H1 (cell line): ENCODE results near the gene PRELID2. TPM values are rescaled to one million over a fixed set of nuclear protein-coding genes. Genes with fewer than 3 reads are reported as not detected.

Experiments used
- CTCF ChIA-PET: fragments of 300-600 bp; sonication (Branson Sonifier 250); formaldehyde crosslinking; loops from one replicate; lab custom pipeline; 2021; ENCODE audit not compliant: partially characterized antibody; lab: Charles Lee
- POLR2A ChIA-PET: fragments of 300-600 bp; sonication (Branson Sonifier 250); formaldehyde crosslinking; loops from one replicate; lab custom pipeline; 2021; ENCODE audit warnings: inconsistent platforms; ENCODE audit not compliant: partially characterized antibody; lab: Charles Lee
- DNase-seq, 2 experiments: peaks; one replicate each; pipeline versions ENCODE4 v3.0.0 to v3.0.0-alpha.2; 2010 to 2022; ENCODE audit warnings: low spot score in 2 of 2, low read depth in 1 of 2, mixed read lengths in 1 of 2
- FAIRE-seq: peaks from 2 replicates; lab custom pipeline; 2011; peaks lifted over from hg19 to GRCh38; lab: Jason Lieb, UNC
- H2AFZ ChIP-seq: 2 replicates; pipeline ENCODE4 v1.8.1; 2012; ENCODE audit warnings: low read length, inconsistent platforms
- H2AK5ac ChIP-seq: 2 replicates; pipeline ENCODE4 v1.6.1; 2013; ENCODE audit warnings: low read depth, low read length
- H2BK120ac ChIP-seq: replicated peaks from 2 replicates; pipeline ENCODE3; 2013; ENCODE audit warnings: low read depth, low read length, inconsistent platforms
- H2BK12ac ChIP-seq: 2 replicates; pipeline ENCODE4 v1.6.1; 2013; ENCODE audit warnings: low read depth, low read length
- H2BK15ac ChIP-seq: 2 replicates; pipeline ENCODE4 v1.6.1; 2013; ENCODE audit warnings: low read length
- H2BK20ac ChIP-seq: 2 replicates; pipeline ENCODE4 v1.6.1; 2013; ENCODE audit warnings: low read length
- H2BK5ac ChIP-seq: 2 replicates; pipeline ENCODE4 v1.6.1; 2013; ENCODE audit warnings: low read depth, low read length
- H3K14ac ChIP-seq: 2 replicates; pipeline ENCODE4 v1.6.1; 2013; ENCODE audit warnings: inconsistent platforms; ENCODE audit not compliant: insufficient read length
- H3K18ac ChIP-seq: 2 replicates; pipeline ENCODE4 v1.6.1; 2013; ENCODE audit warnings: low read length; ENCODE audit errors: extremely low read depth
- H3K23ac ChIP-seq: 2 replicates; pipeline ENCODE4 v1.6.1; 2013; ENCODE audit warnings: inconsistent platforms; ENCODE audit not compliant: insufficient read length
- H3K23me2 ChIP-seq: 2 replicates; pipeline ENCODE4 v1.6.1; 2013; ENCODE audit warnings: low read depth, low read length
- H3K27ac ChIP-seq: 2 replicates; pipeline ENCODE4 v1.6.1; 2011; ENCODE audit warnings: low read depth, low read length, inconsistent platforms
- H3K27me3 ChIP-seq, 4 experiments: replicated peaks in 1 of 4; 1 replicate in 1 of 4; 2 replicates in 3 of 4; pipeline versions ENCODE4 v1.6.1 to v1.8.1; 2011 to 2013; ENCODE audit warnings: low read length in 3 of 4, mild to moderate bottlenecking in 3 of 4, inconsistent platforms in 2 of 4, mixed read lengths in 2 of 4, moderate library complexity in 1 of 4; ENCODE audit not compliant: control insufficient read depth in 3 of 4, insufficient read depth in 3 of 4; ENCODE audit errors: extremely low read depth in 1 of 4
- H3K36me3 ChIP-seq, 4 experiments: 2 replicates each; pipeline versions ENCODE4 v1.6.1 to v1.8.1; 2011 to 2013; ENCODE audit warnings: mild to moderate bottlenecking in 4 of 4, low read length in 3 of 4, moderate library complexity in 2 of 4, control low read depth in 1 of 4, inconsistent platforms in 1 of 4; ENCODE audit not compliant: insufficient read depth in 4 of 4, control insufficient read depth in 2 of 4
- H3K4ac ChIP-seq: replicated peaks from 2 replicates; pipeline ENCODE3; 2013; ENCODE audit warnings: low read length, low read depth, mixed read lengths, inconsistent platforms; ENCODE audit not compliant: insufficient read length
- H3K4me1 ChIP-seq, 4 experiments: replicated peaks in 1 of 4; 1 replicate in 1 of 4; 2 replicates in 3 of 4; pipeline versions ENCODE4 v1.6.1 to v1.8.1; 2011 to 2013; ENCODE audit warnings: low read length in 3 of 4, inconsistent platforms in 2 of 4, mixed read lengths in 1 of 4; ENCODE audit not compliant: insufficient read depth in 4 of 4, control insufficient read depth in 3 of 4
- H3K4me2 ChIP-seq, 2 experiments: 2 replicates each; pipeline versions ENCODE4 v1.6.1 to v1.8.1; 2011 to 2013; ENCODE audit warnings: low read depth in 2 of 2, low read length in 2 of 2, control low read depth in 1 of 2, inconsistent platforms in 1 of 2, mild to moderate bottlenecking in 1 of 2; ENCODE audit not compliant: insufficient read depth in 1 of 2
- H3K4me3 ChIP-seq, 4 experiments: fragments of 200-600, 300-600 bp in 1 of 4; sonication (generic), shearing (Covaris generic), sonication (Bioruptor Twin) in 1 of 4; 2 replicates each; pipeline versions ENCODE4 v1.5.1 to v1.8.1; 2011 to 2016; ENCODE audit warnings: low read length in 4 of 4, low read depth in 3 of 4, control low read depth in 2 of 4, inconsistent platforms in 2 of 4, mild to moderate bottlenecking in 2 of 4, mixed read lengths in 1 of 4, moderate library complexity in 1 of 4; ENCODE audit not compliant: insufficient read depth in 2 of 4; ENCODE audit errors: extremely low read depth in 1 of 4
- H3K56ac ChIP-seq: replicated peaks from 2 replicates; pipeline ENCODE3; 2013; ENCODE audit warnings: low read depth, mild to moderate bottlenecking, mixed read lengths, low read length, inconsistent platforms; ENCODE audit not compliant: insufficient read length
- H3K79me1 ChIP-seq: 2 replicates; pipeline ENCODE4 v1.6.1; 2013; ENCODE audit warnings: low read depth, low read length, control low read depth
- H3K79me2 ChIP-seq, 2 experiments: 2 replicates each; pipeline versions ENCODE4 v1.6.1 to v1.8.1; 2012 to 2013; ENCODE audit warnings: low read length in 2 of 2, mild to moderate bottlenecking in 2 of 2, inconsistent platforms in 1 of 2; ENCODE audit not compliant: insufficient read depth in 2 of 2, control insufficient read depth in 1 of 2
- H3K9ac ChIP-seq, 4 experiments: replicated peaks in 1 of 4; 1 replicate in 1 of 4; 2 replicates in 3 of 4; pipeline versions ENCODE4 v1.6.1 to v1.8.1; 2011 to 2013; ENCODE audit warnings: low read depth in 3 of 4, low read length in 3 of 4, control low read depth in 2 of 4, mild to moderate bottlenecking in 2 of 4, moderate library complexity in 2 of 4, inconsistent platforms in 1 of 4; ENCODE audit errors: extremely low read depth in 1 of 4
- H3K9me3 ChIP-seq, 2 experiments: 2 replicates each; pipeline versions ENCODE4 v1.6.1 to v1.8.1; 2012 to 2013; ENCODE audit warnings: mild to moderate bottlenecking in 2 of 2, moderate library complexity in 2 of 2, control low read depth in 1 of 2, inconsistent platforms in 1 of 2, low read depth in 1 of 2, low read length in 1 of 2, mixed read lengths in 1 of 2; ENCODE audit not compliant: insufficient read depth in 2 of 2
- H4K20me1 ChIP-seq, 2 experiments: replicated peaks in 1 of 2; 2 replicates each; pipeline versions ENCODE3 to v1.8.1; 2011 to 2013; ENCODE audit warnings: inconsistent platforms in 2 of 2, low read length in 2 of 2, mild to moderate bottlenecking in 1 of 2; ENCODE audit not compliant: insufficient read depth in 2 of 2, control insufficient read depth in 1 of 2
- H4K5ac ChIP-seq: 2 replicates; pipeline ENCODE4 v1.6.1; 2013; ENCODE audit warnings: low read length, low read depth, mixed read lengths, inconsistent platforms; ENCODE audit not compliant: insufficient read length
- H4K8ac ChIP-seq: 2 replicates; pipeline ENCODE4 v1.8.0; 2013; ENCODE audit warnings: mild to moderate bottlenecking, moderate library complexity, low read length, inconsistent platforms; ENCODE audit not compliant: insufficient read depth; ENCODE audit errors: extremely low read depth
- H4K91ac ChIP-seq: replicated peaks from 2 replicates; pipeline ENCODE3; 2013; ENCODE audit warnings: low read length, mixed read lengths, inconsistent platforms; ENCODE audit not compliant: insufficient read length
- CBX8 ChIP-seq: fragments of 300-800, 300-1000 bp; sonication (generic); IDR thresholded peaks from 2 replicates; pipeline ENCODE4 v1.7.1; 2016; ENCODE audit warnings: low read depth, low read length, borderline replicate concordance
- EP300 ChIP-seq, 2 experiments: IDR thresholded peaks; 1 replicate in 1 of 2; 2 replicates in 1 of 2; pipeline ENCODE4 v1.6.1; 2011 to 2012; ENCODE audit warnings: low read depth in 2 of 2, low read length in 2 of 2, mild to moderate bottlenecking in 2 of 2, borderline replicate concordance in 1 of 2, inconsistent platforms in 1 of 2, moderate library complexity in 1 of 2
- GTF2F1 ChIP-seq: IDR thresholded peaks from 2 replicates; pipeline ENCODE4 v1.6.1; 2012; ENCODE audit warnings: low read depth, low read length, improper control_type of control experiment, borderline replicate concordance
- POLR2A ChIP-seq, 2 experiments: IDR thresholded peaks; 1 replicate in 1 of 2; 2 replicates in 1 of 2; pipeline ENCODE4 v1.6.1; 2011; ENCODE audit warnings: low read depth in 2 of 2, low read length in 2 of 2, mild to moderate bottlenecking in 2 of 2; ENCODE audit errors: control extremely low read depth in 1 of 2
- POU5F1 ChIP-seq: IDR thresholded peaks from 2 replicates; pipeline ENCODE4 v1.6.1; 2011; ENCODE audit warnings: low read depth, mild to moderate bottlenecking, low read length, moderate library complexity
- WGBS, 2 experiments: shearing (Covaris generic) in 1 of 2; methylation state at CpG; one replicate each; pipeline versions ENCODE4 v1.1.6 to v1.1.7; 2013 to 2015; ENCODE audit warnings: low lambda C conversion rate in 2 of 2, mixed read lengths in 2 of 2, inconsistent platforms in 1 of 2, low coverage in 1 of 2, missing lambda C conversion rate in 1 of 2; ENCODE audit not compliant: insufficient replicate concordance in 2 of 2, insufficient coverage in 1 of 2, insufficient read length in 1 of 2; ENCODE audit errors: extremely low coverage in 1 of 2, missing lambda C conversion rate in 1 of 2; 5-methylcytosine and 5-hydroxymethylcytosine counted together
- polyA plus RNA-seq, 7 experiments: library from polyadenylated mRNA; depleted of rRNA in 3 of 7; stranded (reverse) in 5 of 7; unstranded in 2 of 7; fragments of >200 nt in 5 of 7; fragments of 200-250 nt in 2 of 7; gene quantifications; 1 replicate in 5 of 7; 2 replicates in 1 of 7; 4 replicates in 1 of 7; pipeline versions ENCODE4 v1.2.1 to v1.2.3, GENCODE V29; 2011 to 2013; ENCODE audit warnings: missing spikeins in 2 of 7, mixed read lengths in 2 of 7
- total RNA-seq: library from RNA; stranded (reverse); fragmentation: NEBNext Ultra II Directional; extraction: Animal tissue kit (Norgen Biotek cat#: 25700); gene quantifications from 2 replicates; pipeline ENCODE4 v1.2.1, GENCODE V29; 2021

Gene PRELID2
- total and polyA plus RNA-seq, 2 of the 8 experiments (the other 6 are each of a cell fraction or from before 2014, with no cell fraction given), result 2.2 to 7.8 TPM

GRCh38 chr5:145833631-145834200, 1.4 kb downstream of the PRELID2 start:
- H3K36me3 ChIP-seq, result no peaks in the 10 kb centered on the region
- no peak overlapping the region for H4K91ac ChIP-seq
- no peaks in the 10 kb centered on the region for H3K79me1 ChIP-seq
- no peak overlapping the region for H2AFZ ChIP-seq
- no peak overlapping the region for H2BK120ac ChIP-seq
- ChIA-PET CTCF (interaction anchor here (0.7 to 2.6 kb wide), 4 partner anchors 9 to 220 kb away, joined by 3 to 8 read pairs (median 7); no protein-coding TSS in a partner anchor), POLR2A (no interaction called here)
- H3K4ac ChIP-seq, result no peak overlapping the region
- H3K4me1 ChIP-seq, result peaks cover 2 to 6% (median 4%) of the 10 kb centered on the region in 4 experiments; a peak in 4 of 7 replicates
- H2BK15ac ChIP-seq, result no peak overlapping the region
- H3K23ac ChIP-seq, result no peak overlapping the region
- peaks cover 0 to 18% (median 16%) of the 10 kb centered on the region in 4 experiments; a peak in 6 of 7 replicates for H3K27me3 ChIP-seq
- WGBS, 2 experiments, result 83% methylated on average over 10 of the region's 10 CpGs; no CpG with 5 or more reads in 1 of the 2 experiments
- no peaks in the 10 kb centered on the region for H3K9me3 ChIP-seq
- no peak overlapping the region for H3K27ac ChIP-seq
- DNase-seq (no peak), FAIRE-seq (no peak)
- no peak overlapping the region; a peak in 1 of 4 replicates for H3K4me2 ChIP-seq
- no peak overlapping the region for H2BK20ac ChIP-seq
- no peaks in the 10 kb centered on the region for H3K79me2 ChIP-seq
- H2BK12ac ChIP-seq, result no peak overlapping the region
- H3K14ac ChIP-seq, result no peak overlapping the region
- peaks cover 11% of the 10 kb centered on the region; the same call in 1 of the 2 replicates for H3K23me2 ChIP-seq
- H4K8ac ChIP-seq, result no peak overlapping the region
- no peak overlapping the region for H2AK5ac ChIP-seq
- H3K18ac ChIP-seq, result no peak overlapping the region
- H4K20me1 ChIP-seq, result no peaks in the 10 kb centered on the region
- no peak overlapping the region for H3K9ac ChIP-seq
- no peak overlapping the region for H4K5ac ChIP-seq
- no peak overlapping the region for H3K4me3 ChIP-seq
- H2BK5ac ChIP-seq, result no peak overlapping the region
- TF ChIP-seq CBX8, result no peak
- no peak for TF ChIP-seq GTF2F1
- no peak for TF ChIP-seq POLR2A (IDR thresholded peaks at IDR 0.05; ENCODE audit: control extremely low read depth in 1 of 2, low read depth in 2 of 2, low read length in 2 of 2)
- TF ChIP-seq EP300 (IDR thresholded peaks at IDR 0.05; ENCODE audit: borderline replicate concordance in 1 of 2, low read depth in 2 of 2, low read length in 2 of 2), result no peak
- TF ChIP-seq POU5F1, result no peak
- no peak overlapping the region for H3K56ac ChIP-seq
